Measurements from ENCODE around the gene EPRS1.
"Not testable (repeated sequence)": the region's sequence is repeated elsewhere in the genome, so short reads cannot be mapped to it uniquely, and the experiment has no call there.

Gene EPRS1

GRCh38 chr1:220038640-220039039, 7.7 kb downstream of the EPRS1 start:
- DNase-seq (ENCODE audit: low read depth) = no peak

DNA sequence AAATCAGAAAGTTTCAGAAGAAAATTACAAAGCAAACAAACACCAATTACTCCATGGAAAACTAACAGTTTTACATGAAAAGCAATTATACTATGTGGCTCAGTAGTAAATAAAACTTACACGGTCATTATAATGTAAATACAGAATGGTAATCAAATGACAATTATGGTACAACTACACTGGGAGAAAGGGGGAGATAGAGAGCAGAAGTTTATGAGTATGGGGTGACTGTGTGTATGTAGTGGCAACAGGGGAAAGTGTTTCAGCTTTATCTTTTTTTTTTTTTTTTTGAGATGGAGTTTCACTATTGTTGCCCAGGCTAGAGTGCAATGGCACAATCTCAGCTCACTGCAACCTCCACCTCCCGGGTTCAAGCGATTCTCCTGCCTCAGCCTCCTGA, 8.5 kb downstream of the EPRS1 start:
- DNase-seq (ENCODE audit: low read depth) = not testable (repeated sequence)

- DNase-seq (ENCODE audit: low read depth) = no peak
Observed at GRCh38 chr1:220032911-220033310, 13.4 kb downstream of the EPRS1 start.

- no peak for DNase-seq (ENCODE audit: low read depth)
Observed at GRCh38 chr1:220031287-220031686, 15.0 kb downstream of the EPRS1 start.

DNA sequence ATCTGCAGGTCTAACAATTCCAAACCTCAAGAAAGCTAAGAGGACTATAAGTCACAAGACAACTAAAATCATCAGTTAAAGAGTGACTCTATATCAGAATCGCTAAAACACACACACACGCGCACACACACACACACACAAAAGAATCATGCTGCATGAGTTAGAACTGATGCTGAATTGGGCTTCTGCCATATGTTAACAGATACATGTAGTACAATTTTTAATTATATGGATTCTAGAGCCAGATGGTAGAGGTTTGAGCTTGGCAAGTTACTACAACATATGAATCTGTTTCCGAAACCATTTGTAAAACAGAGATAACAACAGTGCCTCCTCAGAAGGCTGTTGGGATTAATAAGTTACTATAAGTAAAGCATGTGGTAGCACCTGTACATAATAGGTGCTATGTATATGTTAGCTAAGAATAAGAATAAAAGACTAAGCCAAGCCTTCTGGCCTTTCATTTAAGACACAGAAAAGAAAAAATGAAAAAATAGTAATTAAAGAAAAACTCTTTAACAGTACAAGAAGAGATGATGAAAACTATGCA, 17.9 kb downstream of the EPRS1 start:
- no peak for DNase-seq (ENCODE audit: low read depth)

DNA sequence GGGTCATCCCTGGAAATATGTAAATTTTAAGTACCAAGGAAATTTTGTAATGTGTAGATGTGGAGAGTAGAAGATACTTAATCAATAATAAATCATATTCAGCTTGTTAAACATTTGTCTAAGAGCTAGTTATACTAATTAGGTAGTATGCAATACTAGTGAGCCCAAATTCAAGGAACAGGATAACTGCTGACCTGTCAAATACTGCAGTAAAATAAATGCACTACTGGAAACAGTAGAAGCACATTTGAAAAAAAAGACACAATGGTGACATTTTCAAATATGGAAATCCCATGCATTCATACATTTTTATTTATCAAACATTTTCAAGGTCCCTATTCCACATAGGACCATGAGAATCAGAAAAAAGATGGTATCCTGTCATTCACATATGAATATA, 27.2 kb downstream of the EPRS1 start:
- no peak for DNase-seq (ENCODE audit: low read depth)

GRCh38 chr1:220013497-220013896, 32.8 kb downstream of the EPRS1 start:
- DNase-seq (ENCODE audit: low read depth) = no peak

DNA sequence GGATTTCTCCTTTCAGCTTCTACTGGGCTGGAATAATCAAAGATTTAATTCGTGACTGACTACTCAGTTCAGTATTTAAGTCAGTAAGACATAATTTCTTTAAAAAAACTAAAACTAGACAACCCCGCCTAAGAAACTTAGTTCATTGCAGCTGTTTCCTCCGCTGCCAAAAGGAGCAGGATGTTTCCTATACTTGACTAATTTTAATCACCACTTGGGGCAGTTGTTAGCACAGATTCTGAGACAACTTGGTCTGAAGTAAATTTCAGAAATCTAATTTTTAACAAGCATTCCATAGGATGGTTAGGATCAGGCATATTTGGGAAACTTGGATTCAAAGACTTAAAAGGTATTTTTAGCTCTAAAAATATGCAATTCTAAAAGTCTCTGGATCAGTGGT, 34.0 kb downstream of the EPRS1 start:
- DNase-seq (ENCODE audit: low read depth) = no peak

- no peak for DNase-seq (ENCODE audit: low read depth)
Observed at GRCh38 chr1:220011620-220012019, 34.7 kb downstream of the EPRS1 start.

- DNase-seq (ENCODE audit: low read depth) = no peak
Observed at GRCh38 chr1:220007438-220007837, 38.9 kb downstream of the EPRS1 start.

DNA sequence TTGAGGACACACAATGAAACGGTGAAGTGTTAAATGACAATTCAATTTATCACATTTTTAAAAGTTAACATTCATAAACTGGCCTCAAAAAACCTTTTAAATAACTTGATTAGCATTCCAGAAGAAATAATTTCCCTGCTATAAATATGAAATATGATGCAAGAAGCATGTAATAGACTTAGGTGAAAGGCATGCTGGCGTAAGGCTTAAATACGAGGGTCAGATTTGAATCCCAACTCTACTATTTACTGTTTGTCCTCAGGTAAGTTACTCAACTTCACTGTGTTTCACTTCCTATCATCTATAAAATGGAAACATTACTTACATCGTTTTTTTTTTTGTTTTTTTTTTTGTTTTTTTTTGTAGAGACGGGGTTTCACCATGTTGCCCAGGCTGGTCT, 40.8 kb downstream of the EPRS1 start:
- DNase-seq (ENCODE audit: low read depth) = no peak

GRCh38 chr1:220003610-220004299, 42.5 kb downstream of the EPRS1 start:
- no peak for DNase-seq (ENCODE audit: low read depth)

DNA sequence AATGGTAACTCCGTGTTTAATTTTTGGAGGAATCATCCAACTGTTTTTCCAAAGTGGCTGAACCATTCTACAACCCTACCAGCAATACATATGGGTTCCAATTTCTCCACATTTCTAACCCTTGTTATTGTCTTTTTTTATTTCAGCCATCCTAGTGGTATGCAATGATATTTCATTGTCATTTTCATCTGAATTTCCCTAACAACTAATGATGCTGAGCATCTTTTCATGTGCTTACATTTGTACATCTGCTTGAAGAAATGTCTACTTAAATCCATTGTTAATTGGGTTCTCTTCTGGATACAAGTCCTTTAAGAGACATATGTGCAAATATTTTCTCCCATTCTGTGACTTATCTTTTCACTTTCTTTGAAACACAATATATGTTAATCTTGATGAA, 43.3 kb downstream of the EPRS1 start:
- no peak for DNase-seq (ENCODE audit: low read depth)

DNA sequence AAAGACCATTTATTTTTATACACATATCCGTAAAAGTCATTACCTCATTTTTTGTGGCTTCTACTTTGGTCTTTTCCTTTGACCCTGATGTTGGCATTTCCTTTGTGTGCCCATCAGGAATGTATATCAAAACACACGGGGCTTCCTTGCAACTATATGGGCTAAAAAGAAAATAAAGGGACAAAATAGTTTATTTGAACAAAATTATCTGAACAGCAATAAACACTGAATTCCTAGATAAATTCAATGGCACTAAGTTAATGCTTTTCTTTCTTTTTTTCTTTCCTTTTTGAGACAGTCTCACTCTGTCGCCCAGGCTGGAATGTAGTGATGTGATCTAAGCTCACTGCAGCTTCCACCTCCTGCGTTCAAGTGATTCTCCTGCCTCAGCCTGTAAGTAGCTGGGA, 45.2 kb downstream of the EPRS1 start:
- DNase-seq (ENCODE audit: low read depth) = no peak

DNA sequence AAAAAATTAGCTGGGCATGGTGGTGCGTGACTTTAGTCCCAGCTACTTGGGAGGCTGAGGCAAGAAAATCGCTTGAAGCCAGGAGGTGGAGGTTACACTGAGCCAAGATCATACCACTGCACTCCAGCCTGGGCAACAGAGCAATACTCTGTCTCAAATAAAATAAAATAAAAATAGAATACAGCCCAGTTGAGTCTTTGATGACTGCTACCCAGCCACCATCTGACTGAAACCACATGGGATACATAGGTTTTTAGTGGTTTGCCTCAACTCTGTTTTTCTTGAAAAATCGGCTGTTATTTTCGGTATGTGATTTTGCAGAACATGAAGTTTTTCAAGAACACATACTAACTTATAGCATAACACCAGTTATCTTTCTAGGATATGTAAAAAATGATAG, 46.5 kb downstream of the EPRS1 start:
- DNase-seq (ENCODE audit: low read depth) = no peak

All from stimulated activated CD8-positive, alpha-beta memory T cell treated with anti-CD3 and anti-CD28 coated beads, Interleukin-15, amount 100 ng/mL, for 1 hour (primary cell).